AG08396 (cell line): ENCODE results near the gene SLC22A4.

Source experiments
- DNase-seq: peaks from one replicate; pipeline ENCODE4 v3.0.0; 2012; ENCODE audit warnings: low spot score, mixed read lengths

SLC22A4 gene

GRCh38 chr5:132300577-132301343 is 6.6 kb downstream of the SLC22A4 start:
- DNase-seq = no peak

DNA sequence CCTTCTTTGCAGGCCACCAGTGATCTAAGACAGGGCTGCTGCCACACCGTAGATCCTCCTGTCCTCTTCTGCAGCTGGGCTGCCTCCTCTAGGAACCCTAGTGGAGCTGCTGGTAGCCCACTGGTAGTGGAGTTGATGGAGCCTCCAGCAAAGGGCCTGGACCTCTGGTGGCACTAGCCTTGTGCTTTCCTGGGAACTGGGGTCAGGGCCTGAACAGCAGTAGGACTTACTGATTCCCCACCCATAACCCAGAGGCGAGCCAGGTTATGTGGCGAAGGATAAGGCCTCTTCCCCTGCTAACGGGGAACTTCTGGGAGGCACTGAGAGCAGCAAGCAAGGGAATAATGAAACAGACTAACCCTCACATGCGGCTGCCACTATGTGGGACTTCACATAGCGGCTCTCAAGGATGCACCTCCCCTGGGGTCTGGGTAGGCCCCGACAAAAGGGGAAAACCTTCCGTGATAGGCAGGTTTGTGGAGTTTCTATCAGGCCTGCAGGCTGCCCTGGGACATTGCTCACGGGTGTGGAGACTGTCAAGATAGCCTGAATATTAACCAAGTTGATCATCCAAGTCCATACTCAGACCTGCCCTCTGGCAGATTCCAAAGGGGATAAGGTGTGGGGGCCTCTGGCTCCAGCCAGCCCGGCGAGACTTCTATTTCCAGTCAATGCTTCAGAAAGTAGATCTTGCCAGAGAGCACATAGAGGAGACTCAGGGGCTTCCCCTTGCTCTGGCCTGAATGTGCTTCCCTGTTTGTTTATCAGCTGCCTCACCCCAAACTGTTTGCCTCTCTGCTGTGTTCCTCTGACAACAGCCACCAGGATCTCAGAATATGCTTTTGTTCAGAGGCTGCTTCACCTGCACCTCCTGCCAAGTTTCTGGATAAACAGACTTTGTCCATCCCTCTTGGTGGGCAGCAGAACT is 7.4 kb downstream of the SLC22A4 start:
- DNase-seq = no peak

- no peak for DNase-seq
These were observed 8.2 kb downstream of the SLC22A4 start for GRCh38 chr5:132302413-132302812.

GRCh38 chr5:132303589-132303988 is 9.4 kb downstream of the SLC22A4 start:
- DNase-seq = no peak

DNA sequence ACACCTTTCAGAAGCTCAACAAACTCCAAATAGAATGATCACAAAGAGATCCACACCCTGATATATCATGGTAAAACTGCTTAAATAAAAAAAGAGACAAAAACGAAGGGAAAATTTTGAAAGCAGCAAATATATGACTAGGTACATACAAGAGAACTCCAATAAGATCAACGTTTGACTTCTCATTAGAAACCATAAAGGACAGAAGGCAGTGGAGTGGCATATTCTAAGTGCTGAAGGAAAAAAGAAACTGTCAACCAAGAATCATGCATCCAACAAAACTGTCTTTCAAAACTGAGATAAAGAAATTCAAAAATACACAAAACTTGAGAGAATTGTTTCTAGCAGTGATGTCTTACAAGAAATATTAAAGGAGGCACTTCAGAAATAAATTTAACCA is 11.2 kb downstream of the SLC22A4 start:
- no peak for DNase-seq

DNA sequence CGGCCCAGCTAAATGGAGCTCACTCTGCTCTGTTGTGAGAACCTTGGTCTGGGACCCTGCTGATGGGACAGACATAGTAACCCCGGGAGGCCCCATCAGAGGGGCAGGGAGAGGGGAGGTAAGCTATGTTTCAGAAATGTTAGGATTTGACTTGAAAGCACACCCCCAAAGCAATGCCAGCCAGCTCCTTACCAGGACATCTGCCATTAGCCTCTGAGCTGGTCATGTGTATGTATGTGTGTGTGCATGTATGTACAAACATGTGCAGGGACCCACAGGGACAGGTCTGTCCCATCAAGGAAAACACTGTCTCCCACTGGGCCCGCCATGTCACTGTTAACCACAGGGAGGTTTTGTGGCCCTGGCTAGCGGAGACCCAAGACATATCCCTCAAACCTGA is 14.5 kb downstream of the SLC22A4 start:
- no peak for DNase-seq

- no peak for DNase-seq
These were observed 15.5 kb downstream of the SLC22A4 start for GRCh38 chr5:132309679-132310078.

GRCh38 chr5:132310141-132310834 is 16.1 kb downstream of the SLC22A4 start:
- no peak for DNase-seq

DNA sequence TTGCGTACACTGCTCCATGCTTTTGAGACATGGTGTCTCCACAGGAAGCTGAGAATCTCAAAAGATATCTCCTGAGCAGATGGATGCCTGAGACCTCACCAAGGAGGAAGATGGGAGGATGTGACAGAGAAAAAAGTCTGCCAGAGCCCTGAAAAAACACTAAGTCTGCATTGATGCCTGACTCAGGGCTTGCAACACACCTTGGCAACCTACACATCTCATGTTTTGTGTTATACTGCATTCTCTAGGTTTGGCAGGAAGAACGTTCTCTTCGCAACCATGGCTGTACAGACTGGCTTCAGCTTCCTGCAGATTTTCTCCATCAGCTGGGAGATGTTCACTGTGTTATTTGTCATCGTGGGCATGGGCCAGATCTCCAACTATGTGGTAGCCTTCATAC is 19.2 kb downstream of the SLC22A4 start:
- DNase-seq = no peak

DNA sequence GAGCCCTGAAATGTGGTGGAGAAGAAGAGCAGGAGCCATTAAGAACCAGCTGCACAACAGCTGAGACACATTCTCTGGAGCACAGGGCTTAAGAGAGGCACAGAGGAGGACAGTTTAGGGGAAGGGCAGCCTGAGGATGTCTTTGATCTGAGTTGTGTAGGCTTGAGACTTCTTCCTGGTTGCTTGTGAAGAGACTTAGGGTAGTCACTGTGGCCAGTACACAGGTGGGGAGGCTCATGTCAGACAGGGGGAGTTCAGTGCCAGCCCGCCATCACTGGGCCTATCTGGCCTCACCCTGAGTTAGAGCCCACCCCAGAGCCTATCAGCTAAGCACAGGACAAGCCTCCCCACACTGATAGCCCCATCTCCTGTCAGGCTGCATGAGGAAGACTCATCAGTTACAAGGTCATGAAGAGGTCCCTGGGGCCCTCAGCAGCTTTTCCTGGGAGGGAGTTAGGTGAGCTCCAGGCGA is 19.8 kb downstream of the SLC22A4 start:
- no peak for DNase-seq

- DNase-seq = no peak
These were observed 21.4 kb downstream of the SLC22A4 start for GRCh38 chr5:132315529-132316067.

DNA sequence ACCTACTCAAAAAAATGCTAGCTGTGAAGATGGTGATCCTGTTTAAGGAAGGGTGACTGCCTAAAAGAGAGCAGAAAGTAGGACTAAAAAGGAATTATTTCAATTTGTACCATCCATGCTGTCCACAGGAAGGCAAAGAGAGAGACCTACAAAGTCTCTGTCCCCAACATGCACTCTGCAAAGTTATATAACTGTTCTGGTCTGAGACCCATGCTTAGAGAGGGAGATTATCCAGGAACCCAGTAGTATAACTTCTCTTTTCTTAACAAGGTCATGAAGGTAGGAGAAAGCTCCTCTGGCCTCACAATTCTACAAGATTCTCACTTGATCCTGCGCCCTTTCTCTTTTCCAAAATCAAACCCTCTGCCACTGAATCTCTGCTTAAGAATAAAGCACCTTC is 25.8 kb downstream of the SLC22A4 start:
- DNase-seq = no peak

GRCh38 chr5:132321109-132321721 is 27.0 kb downstream of the SLC22A4 start:
- DNase-seq = no peak

DNA sequence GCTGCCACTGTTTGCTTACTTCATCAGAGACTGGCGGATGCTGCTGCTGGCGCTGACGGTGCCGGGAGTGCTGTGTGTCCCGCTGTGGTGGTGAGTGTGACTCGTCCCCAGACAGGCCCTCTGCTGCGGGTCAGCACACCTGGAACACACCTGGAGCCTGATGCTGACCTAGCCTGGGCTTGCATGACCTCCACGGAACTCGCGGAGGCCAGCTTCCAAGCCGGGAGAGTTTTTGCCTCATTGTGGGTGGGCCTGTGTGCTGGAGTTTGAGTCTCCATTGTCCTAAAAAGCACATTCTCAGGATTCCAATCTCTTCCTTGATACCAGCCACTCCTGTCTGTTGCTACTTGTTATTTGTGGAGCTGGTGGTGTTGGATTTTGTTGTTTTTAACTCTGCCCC is 28.1 kb downstream of the SLC22A4 start:
- no peak for DNase-seq

GRCh38 chr5:132323202-132323601 is 29.0 kb downstream of the SLC22A4 start:
- DNase-seq = no peak

GRCh38 chr5:132325691-132326090 is 31.5 kb downstream of the SLC22A4 start:
- no peak for DNase-seq

GRCh38 chr5:132327252-132327955 is 33.2 kb downstream of the SLC22A4 start:
- no peak for DNase-seq

GRCh38 chr5:132334812-132335211 is 40.6 kb downstream of the SLC22A4 start:
- DNase-seq = no peak

GRCh38 chr5:132335402-132335801 is 41.2 kb downstream of the SLC22A4 start:
- DNase-seq = no peak

DNA sequence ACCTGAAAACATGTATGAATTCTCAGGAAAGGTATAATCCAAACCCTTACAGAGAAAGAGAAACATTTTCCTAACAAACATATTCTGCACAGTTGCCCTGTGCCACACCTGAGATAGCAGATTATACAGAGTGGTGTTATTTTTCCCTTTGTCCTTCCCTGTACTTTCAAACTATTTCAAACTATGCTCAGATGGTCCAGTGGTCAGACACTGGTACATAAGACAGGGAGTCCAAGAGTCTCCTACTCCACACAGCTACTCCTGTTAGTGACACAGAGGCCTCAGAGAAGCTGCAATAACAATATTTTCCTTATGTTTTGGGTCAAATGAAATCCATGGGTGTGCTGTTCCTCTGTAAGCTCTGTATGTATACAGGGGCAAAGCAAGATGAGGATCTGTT is 45.3 kb downstream of the SLC22A4 start:
- no peak for DNase-seq
